HepG2 (cell line): ENCODE results near the gene TCF25. TPM values are rescaled to one million over a fixed set of nuclear protein-coding genes. Genes with fewer than 3 reads are reported as not detected.

ENCODE experiments used
- EHMT2 ChIP-seq: fragments of 200-600 bp; sonication (generic); IDR thresholded peaks from 2 replicates; pipeline ENCODE4 v1.7.0; 2017; ENCODE audit warnings: antibody characterized with exemption, low read depth, low read length, borderline replicate concordance
- GATA4 ChIP-seq: sonication (generic); IDR thresholded peaks from 2 replicates; pipeline ENCODE4 v1.6.1; 2016; ENCODE audit warnings: antibody characterized with exemption, low read depth, borderline replicate concordance
- HNRNPUL1 ChIP-seq: fragments of 200-400 bp; formaldehyde crosslinking; IDR thresholded peaks from 2 replicates; pipeline ENCODE4 v1.6.1; 2017; ENCODE audit warnings: low read depth, mild to moderate bottlenecking, low read length, moderate library complexity
- KDM5B ChIP-seq: sonication (generic); formaldehyde crosslinking; IDR thresholded peaks from 2 replicates; pipeline ENCODE4 v1.4.0; 2020; ENCODE audit warnings: missing genetic modification reagents, mild to moderate bottlenecking, borderline replicate concordance
- MATR3 ChIP-seq: sonication (generic); formaldehyde crosslinking; IDR thresholded peaks from 2 replicates; pipeline ENCODE4 v1.4.0; 2020; ENCODE audit warnings: missing genetic modification reagents
- MED8 ChIP-seq: sonication (generic); formaldehyde crosslinking; IDR thresholded peaks from 2 replicates; pipeline ENCODE4 v1.8.1; 2023; ENCODE audit warnings: mild to moderate bottlenecking, missing genetic modification reagents; ENCODE audit not compliant: insufficient replicate concordance
- NR2C2 ChIP-seq: sonication (generic); formaldehyde crosslinking; IDR thresholded peaks from 2 replicates; pipeline ENCODE4 v1.4.0; 2020; ENCODE audit warnings: missing genetic modification reagents, mild to moderate bottlenecking, moderate library complexity, borderline replicate concordance
- POLR2A ChIP-seq, 2 experiments: IDR thresholded peaks; 2 replicates each; pipeline ENCODE4 v1.6.1; 2011; ENCODE audit warnings: low read depth in 2 of 2, low read length in 2 of 2, mild to moderate bottlenecking in 1 of 2, moderate library complexity in 1 of 2; ENCODE audit not compliant: insufficient read depth in 1 of 2
- PPARG ChIP-seq: conservative IDR thresholded peaks from 2 replicates; pipeline ENCODE4 v1.6.1; 2016; ENCODE audit warnings: missing biosample characterization, missing genetic modification reagents
- RBM22 ChIP-seq: fragments of 200-400 bp; formaldehyde crosslinking; optimal IDR thresholded peaks from 2 replicates; pipeline ENCODE3; 2017; ENCODE audit warnings: mild to moderate bottlenecking, low read length, moderate library complexity
- SRY ChIP-seq: sonication (generic); formaldehyde crosslinking; IDR thresholded peaks from 2 replicates; pipeline ENCODE4 v1.8.0; 2022; ENCODE audit warnings: mild to moderate bottlenecking, missing genetic modification reagents
- TOPORS ChIP-seq: sonication (generic); formaldehyde crosslinking; IDR thresholded peaks from 2 replicates; pipeline ENCODE4 v1.8.0; 2023; ENCODE audit warnings: mild to moderate bottlenecking, missing genetic modification reagents
- ZBTB3 ChIP-seq: sonication (generic); formaldehyde crosslinking; IDR thresholded peaks from 2 replicates; pipeline ENCODE4 v1.4.0; 2020; ENCODE audit warnings: low read depth, mild to moderate bottlenecking, moderate library complexity, missing genetic modification reagents, borderline replicate concordance
- ZBTB7B ChIP-seq: sonication (generic); formaldehyde crosslinking; IDR thresholded peaks from 2 replicates; pipeline ENCODE4 v1.4.0; 2020; ENCODE audit warnings: missing genetic modification reagents
- ZNF329 ChIP-seq: sonication (generic); formaldehyde crosslinking; IDR thresholded peaks from 2 replicates; pipeline ENCODE4 v1.9.0; 2021; ENCODE audit warnings: low read depth, mild to moderate bottlenecking, missing genetic modification reagents
- ZNF607 ChIP-seq: sonication (generic); formaldehyde crosslinking; IDR thresholded peaks from 2 replicates; pipeline ENCODE4 v1.5.1; 2020; ENCODE audit warnings: missing genetic modification reagents, mild to moderate bottlenecking, borderline replicate concordance
- ZNF777 ChIP-seq: sonication (generic); formaldehyde crosslinking; IDR thresholded peaks from 2 replicates; pipeline ENCODE4 v1.4.0; 2020; ENCODE audit warnings: missing genetic modification reagents
- ZSCAN25 ChIP-seq: sonication (generic); formaldehyde crosslinking; IDR thresholded peaks from 2 replicates; pipeline ENCODE4 v1.8.0; 2022; ENCODE audit warnings: mild to moderate bottlenecking, missing genetic modification reagents
- polyA plus RNA-seq, 8 experiments: library from polyadenylated mRNA; depleted of rRNA in 3 of 8; stranded (reverse) in 7 of 8; unstranded in 1 of 8; fragments of >200 nt; fragmentation: Illumina TruSeq in 4 of 8; extraction: Trizol in 4 of 8; gene quantifications; 2 replicates each; pipeline versions ENCODE4 v1.2.1 to v1.2.3, GENCODE V29; 2011 to 2016; ENCODE audit warnings: low read depth in 4 of 8, missing spikeins in 1 of 8, mixed read lengths in 1 of 8; ENCODE audit not compliant: insufficient read depth in 1 of 8
- total RNA-seq, 5 experiments: library from RNA; depleted of rRNA; stranded (reverse); fragments of >200 nt; fragmentation: Illumina TruSeq; extraction: Trizol; gene quantifications; 2 replicates each; pipeline ENCODE4 v1.2.3, GENCODE V29; 2016; ENCODE audit warnings: low read depth in 1 of 5
- TF ChIP-seq, protein P1 (sequence below): sonication (generic); formaldehyde crosslinking; IDR thresholded peaks from 2 replicates; pipeline ENCODE4 v1.4.0; 2020; ENCODE audit warnings: low read depth, missing genetic modification reagents
- TF ChIP-seq, protein P2 (sequence below): sonication (generic); formaldehyde crosslinking; IDR thresholded peaks from 2 replicates; pipeline ENCODE4 v1.4.0; 2020; ENCODE audit warnings: missing genetic modification reagents
- TF ChIP-seq, protein P3 (sequence below): sonication (generic); formaldehyde crosslinking; IDR thresholded peaks from 2 replicates; pipeline ENCODE4 v1.8.0; 2022; ENCODE audit warnings: mild to moderate bottlenecking, missing genetic modification reagents, moderate library complexity

Gene TCF25
- total and polyA plus RNA-seq, 2 of the 13 experiments (the other 11 are each of a cell fraction or from before 2014, with no cell fraction given), result 138 to 206 TPM

DNA sequence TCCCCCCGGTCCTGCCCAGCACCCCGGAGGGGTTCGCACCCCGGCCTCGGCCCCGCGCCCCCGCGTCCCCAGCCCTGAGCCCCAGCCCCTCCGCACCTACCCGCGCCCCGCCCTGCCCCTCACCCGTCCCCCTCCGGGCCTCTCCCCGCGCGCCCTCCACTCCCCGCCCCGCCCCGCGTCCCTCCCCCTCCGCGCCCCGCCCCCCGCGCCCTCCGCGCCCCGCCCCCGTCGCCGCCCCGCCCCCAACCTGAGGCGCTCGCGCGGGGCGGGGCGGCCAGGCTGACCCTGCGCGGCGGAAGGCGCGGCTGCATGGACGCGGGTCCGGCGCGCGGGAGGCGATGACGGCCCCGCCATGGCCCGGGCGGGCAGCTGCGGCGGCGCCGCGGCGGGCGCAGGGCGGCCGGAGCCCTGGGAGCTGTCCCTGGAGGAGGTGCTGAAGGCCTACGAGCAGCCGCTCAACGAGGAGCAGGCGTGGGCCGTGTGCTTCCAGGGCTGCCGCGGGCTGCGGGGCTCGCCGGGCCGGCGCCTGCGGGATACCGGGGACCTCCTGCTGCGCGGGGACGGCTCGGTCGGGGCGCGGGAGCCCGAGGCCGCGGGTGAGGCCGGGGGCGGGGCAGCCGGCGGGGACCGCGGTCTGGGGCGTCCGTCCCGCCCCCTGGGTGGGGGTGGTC lies 45.1 kb upstream of the TCF25 start, which contains the start of gene SPIRE2 (continued):
- no peak for TF ChIP-seq KDM5B (CRISPR knock-in tag)
- TF ChIP-seq RBM22, result no peak
- no peak for TF ChIP-seq MATR3
- 0 out of 2 replicates have a peak, but pooled peaks have one; percentile 36 for TF ChIP-seq ZNF329
- no peak for TF ChIP-seq HNRNPUL1
- TF ChIP-seq, protein P1, sequence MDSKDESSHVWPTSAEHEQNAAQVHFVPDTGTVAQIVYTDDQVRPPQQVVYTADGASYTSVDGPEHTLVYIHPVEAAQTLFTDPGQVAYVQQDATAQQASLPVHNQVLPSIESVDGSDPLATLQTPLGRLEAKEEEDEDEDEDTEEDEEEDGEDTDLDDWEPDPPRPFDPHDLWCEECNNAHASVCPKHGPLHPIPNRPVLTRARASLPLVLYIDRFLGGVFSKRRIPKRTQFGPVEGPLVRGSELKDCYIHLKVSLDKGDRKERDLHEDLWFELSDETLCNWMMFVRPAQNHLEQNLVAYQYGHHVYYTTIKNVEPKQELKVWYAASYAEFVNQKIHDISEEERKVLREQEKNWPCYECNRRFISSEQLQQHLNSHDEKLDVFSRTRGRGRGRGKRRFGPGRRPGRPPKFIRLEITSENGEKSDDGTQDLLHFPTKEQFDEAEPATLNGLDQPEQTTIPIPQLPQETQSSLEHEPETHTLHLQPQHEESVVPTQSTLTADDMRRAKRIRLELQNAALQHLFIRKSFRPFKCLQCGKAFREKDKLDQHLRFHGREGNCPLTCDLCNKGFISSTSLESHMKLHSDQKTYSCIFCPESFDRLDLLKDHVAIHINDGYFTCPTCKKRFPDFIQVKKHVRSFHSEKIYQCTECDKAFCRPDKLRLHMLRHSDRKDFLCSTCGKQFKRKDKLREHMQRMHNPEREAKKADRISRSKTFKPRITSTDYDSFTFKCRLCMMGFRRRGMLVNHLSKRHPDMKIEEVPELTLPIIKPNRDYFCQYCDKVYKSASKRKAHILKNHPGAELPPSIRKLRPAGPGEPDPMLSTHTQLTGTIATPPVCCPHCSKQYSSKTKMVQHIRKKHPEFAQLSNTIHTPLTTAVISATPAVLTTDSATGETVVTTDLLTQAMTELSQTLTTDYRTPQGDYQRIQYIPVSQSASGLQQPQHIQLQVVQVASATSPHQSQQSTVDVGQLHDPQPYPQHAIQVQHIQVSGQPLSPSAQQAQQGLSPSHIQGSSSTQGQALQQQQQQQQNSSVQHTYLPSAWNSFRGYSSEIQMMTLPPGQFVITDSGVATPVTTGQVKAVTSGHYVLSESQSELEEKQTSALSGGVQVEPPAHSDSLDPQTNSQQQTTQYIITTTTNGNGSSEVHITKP (CRISPR knock-in tag), result no peak
- TF ChIP-seq MED8 (CRISPR knock-in tag), result no peak
- TF ChIP-seq PPARG, result no peak
- peak; percentile 70; the same call in 1 of the 2 replicates for TF ChIP-seq TOPORS
- TF ChIP-seq ZNF607, result 0 out of 2 replicates have a peak, but pooled peaks have one; percentile 5
- TF ChIP-seq NR2C2 (CRISPR knock-in tag), result no peak
- TF ChIP-seq GATA4, result 0 out of 2 replicates have a peak, but pooled peaks have one; percentile 9
- no peak; the same call in 1 of the 2 replicates for TF ChIP-seq SRY (CRISPR knock-in tag)
- TF ChIP-seq ZNF777 (CRISPR knock-in tag), result peak; percentile 51
- peak; percentile 29 to 65; a peak in 3 of 4 replicates for TF ChIP-seq POLR2A (IDR thresholded peaks at IDR 0.05; ENCODE audit: insufficient read depth in 1 of 2, low read depth in 2 of 2, low read length in 2 of 2)
- TF ChIP-seq, protein P2, sequence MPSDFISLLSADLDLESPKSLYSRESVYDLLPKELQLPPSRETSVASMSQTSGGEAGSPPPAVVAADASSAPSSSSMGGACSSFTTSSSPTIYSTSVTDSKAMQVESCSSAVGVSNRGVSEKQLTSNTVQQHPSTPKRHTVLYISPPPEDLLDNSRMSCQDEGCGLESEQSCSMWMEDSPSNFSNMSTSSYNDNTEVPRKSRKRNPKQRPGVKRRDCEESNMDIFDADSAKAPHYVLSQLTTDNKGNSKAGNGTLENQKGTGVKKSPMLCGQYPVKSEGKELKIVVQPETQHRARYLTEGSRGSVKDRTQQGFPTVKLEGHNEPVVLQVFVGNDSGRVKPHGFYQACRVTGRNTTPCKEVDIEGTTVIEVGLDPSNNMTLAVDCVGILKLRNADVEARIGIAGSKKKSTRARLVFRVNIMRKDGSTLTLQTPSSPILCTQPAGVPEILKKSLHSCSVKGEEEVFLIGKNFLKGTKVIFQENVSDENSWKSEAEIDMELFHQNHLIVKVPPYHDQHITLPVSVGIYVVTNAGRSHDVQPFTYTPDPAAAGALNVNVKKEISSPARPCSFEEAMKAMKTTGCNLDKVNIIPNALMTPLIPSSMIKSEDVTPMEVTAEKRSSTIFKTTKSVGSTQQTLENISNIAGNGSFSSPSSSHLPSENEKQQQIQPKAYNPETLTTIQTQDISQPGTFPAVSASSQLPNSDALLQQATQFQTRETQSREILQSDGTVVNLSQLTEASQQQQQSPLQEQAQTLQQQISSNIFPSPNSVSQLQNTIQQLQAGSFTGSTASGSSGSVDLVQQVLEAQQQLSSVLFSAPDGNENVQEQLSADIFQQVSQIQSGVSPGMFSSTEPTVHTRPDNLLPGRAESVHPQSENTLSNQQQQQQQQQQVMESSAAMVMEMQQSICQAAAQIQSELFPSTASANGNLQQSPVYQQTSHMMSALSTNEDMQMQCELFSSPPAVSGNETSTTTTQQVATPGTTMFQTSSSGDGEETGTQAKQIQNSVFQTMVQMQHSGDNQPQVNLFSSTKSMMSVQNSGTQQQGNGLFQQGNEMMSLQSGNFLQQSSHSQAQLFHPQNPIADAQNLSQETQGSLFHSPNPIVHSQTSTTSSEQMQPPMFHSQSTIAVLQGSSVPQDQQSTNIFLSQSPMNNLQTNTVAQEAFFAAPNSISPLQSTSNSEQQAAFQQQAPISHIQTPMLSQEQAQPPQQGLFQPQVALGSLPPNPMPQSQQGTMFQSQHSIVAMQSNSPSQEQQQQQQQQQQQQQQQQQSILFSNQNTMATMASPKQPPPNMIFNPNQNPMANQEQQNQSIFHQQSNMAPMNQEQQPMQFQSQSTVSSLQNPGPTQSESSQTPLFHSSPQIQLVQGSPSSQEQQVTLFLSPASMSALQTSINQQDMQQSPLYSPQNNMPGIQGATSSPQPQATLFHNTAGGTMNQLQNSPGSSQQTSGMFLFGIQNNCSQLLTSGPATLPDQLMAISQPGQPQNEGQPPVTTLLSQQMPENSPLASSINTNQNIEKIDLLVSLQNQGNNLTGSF (CRISPR knock-in tag), result peak; percentile 34; the same call in 1 of the 2 replicates
- TF ChIP-seq, protein P3, sequence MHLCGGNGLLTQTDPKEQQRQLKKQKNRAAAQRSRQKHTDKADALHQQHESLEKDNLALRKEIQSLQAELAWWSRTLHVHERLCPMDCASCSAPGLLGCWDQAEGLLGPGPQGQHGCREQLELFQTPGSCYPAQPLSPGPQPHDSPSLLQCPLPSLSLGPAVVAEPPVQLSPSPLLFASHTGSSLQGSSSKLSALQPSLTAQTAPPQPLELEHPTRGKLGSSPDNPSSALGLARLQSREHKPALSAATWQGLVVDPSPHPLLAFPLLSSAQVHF, result no peak
- no peak for TF ChIP-seq EHMT2
- TF ChIP-seq ZBTB7B (CRISPR knock-in tag), result no peak
- 0 out of 2 replicates have a peak, but pooled peaks have one; percentile 20 for TF ChIP-seq ZBTB3 (CRISPR knock-in tag)
- no peak for TF ChIP-seq ZSCAN25 (CRISPR knock-in tag)
